Activated CD8-positive, alpha-beta memory T cell treated with anti-CD3 and anti-CD28 coated beads for 1 hour (primary cell): ENCODE data around the gene HOXA6.

Experiments used
- DNase-seq, 2 donors: peaks; one replicate each; pipeline ENCODE4 v3.0.0-alpha.2; 2020; ENCODE audit warnings: low read depth in 1 of 2; ENCODE audit errors: extremely low read depth in 1 of 2

HOXA6 gene

DNA sequence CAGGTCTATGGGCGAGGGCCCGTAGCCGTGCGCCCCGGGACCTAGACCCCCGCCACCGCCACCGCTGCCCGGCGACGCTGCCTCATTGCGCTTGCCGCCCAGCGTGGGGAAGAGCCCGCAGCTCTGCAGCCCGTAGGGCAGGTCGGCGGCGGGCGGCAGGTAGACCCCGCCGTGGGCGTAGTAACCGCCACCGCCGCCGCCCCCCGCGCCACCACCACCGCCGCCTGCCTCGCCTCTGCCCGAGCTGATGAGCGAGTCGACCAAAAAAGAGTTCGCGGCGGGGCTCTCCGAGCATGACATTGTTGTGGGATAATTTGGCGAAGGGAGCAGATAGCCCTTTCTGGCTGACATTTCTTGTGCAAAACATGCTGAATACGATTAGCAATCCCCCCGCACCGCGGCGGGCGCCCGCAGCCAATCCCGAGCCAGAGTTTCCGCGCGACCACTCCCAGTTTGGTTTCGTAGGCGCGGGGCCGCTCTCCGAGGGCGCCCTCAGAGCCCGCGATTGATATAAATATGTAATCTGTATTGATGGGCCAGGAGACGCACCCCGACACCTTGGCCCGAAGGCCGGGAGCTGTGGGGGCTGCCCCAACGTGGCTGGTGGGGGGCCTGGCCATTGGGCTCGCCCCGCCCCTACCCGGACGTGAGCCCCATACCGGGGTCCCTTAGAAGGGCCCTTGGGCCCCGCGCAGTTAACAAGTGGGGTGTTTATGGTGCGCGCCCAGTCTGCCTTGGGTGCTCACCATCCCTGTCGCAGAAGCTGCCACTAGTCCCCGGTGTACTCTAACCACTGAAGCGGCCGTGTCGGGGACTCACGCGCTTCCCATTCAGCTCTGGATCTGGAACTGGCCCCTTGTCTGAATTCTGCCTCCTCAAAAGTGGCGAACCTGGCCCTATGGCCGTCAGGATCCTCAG is 26.6 kb upstream of the HOXA6 start, which contains the start of gene HOXA10:
Gene HOXA10 (minus strand): TSS at position 365 of the 918 bp plus-strand sequence. CDS start 14 bp downstream, at position 351.
- no peak for DNase-seq

DNA sequence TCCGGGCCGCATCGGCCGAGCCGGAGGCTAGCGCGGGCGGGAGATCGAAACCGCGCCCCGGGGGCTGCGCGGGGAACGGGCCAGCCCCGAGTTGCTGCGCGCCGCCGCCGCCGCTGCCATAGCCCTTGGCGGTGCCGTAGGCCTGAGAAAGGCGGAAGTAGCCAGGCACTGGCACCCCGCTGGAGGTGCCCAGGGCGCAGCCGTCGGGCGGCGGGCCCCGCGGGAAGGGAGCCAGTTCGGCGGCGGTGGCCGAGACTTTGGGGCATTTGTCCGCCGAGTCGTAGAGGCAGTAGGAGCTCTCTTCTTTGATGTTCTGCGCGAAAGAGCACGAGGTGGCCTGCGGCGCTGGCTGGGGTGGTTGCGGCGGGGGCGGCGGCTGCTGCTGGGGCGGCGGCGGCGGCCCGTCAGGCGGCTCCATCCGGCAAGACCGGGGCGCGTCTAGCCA is 26.0 kb upstream of the HOXA6 start:
- no peak for DNase-seq

DNA sequence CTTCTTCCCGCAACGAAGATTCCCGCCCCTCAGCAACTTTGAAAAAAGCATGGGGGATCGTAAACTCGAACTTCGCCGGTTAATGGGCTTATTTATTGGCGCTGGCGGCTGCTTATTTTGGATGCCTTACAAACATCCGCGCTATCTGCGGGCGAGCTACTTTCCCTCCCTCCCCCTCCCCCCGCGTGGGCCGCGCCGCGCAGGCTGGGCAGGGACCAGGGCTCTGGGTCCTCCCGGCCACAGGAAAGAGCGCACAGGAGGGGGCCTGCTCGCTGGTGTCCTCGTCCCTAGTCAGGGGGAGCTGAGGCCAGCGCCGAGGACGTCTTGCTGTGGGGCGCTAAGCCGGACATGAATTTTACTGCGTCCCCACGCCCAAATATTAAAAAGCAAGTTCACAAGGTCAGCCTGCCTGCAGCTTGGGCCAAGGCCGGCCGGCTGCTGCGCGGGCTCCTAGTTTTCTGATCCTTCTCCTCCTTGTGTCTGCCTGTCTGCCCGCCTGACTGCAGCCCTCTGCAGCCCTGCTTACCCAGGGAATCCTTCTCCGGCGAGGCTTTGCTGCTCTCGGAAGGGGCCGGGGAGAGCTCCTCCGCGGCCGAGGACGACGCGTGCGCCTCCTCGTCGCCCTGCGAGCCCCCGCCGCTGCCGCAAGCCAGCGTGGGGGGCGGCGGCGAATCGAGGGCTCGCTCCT is 25.4 kb upstream of the HOXA6 start:
- DNase-seq, result no peak

DNA sequence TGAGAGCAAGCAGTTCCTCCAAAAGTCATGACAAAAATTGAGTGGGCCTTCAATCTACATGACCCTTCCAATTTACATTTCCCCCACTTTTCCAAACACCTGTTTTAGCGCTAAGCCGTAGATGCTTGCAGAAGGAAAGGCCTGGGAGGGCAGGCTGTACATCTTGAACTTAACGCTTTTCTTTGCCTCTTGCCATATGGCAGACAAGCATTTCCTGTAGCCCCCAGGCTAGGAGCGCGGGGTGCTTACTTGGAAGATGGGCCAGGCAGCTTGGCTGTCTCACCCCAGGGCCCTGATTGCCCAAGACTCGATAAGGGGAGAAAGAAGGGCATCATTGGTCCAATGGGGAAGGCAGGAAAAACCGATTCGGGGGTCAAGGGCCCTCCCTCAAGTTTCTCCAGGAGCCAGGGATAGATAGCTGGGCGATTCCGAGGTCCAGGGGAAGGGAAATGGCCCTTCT is 24.8 kb upstream of the HOXA6 start:
- DNase-seq, result no peak

DNA sequence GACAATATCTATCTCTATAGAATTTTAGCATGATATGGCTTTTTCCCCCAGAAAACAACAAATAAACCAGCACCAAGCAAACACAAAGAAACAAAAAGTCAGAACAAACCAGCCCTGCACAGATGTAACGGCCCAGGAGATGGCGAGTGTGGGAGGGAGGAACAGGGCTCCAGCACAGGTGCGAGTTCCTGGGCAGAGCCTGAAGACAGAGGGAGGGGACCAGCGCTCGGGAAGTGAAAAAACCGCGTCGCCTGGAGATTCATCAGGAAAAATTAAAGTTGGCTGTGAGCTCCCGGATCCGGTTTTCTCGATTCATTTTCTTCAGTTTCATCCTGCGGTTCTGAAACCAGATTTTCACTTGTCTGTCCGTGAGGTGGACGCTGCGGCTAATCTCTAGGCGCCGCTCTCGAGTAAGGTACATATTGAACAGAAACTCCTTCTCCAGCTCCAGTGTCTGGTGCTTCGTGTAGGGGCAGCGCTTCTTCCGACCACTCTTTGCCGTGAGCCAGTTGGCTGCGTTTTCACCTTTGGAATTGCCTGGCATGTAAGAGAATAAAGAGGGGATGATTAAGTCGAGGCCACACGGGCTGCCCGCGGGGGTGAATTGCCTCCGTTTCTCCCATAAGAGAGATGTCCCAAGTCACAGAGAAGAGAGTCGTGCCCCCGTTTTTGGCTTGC is 24.2 kb upstream of the HOXA6 start:
- DNase-seq, result no peak

DNA sequence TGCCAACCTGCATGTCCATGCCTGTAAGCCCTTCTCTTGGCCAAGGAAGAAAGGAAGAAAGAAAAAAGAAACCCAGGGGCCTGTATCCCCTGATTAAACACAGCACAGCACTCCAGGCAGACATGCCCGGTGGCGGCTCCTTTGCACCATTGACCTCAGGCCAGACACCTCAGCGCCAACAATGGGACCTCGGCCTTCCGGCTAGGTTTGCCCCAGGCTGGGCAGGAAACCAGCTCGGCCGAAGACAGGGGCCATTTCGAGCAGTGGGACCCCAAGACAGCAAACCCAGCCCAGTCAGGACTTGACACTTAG is 23.7 kb upstream of the HOXA6 start:
- no peak for DNase-seq

DNA sequence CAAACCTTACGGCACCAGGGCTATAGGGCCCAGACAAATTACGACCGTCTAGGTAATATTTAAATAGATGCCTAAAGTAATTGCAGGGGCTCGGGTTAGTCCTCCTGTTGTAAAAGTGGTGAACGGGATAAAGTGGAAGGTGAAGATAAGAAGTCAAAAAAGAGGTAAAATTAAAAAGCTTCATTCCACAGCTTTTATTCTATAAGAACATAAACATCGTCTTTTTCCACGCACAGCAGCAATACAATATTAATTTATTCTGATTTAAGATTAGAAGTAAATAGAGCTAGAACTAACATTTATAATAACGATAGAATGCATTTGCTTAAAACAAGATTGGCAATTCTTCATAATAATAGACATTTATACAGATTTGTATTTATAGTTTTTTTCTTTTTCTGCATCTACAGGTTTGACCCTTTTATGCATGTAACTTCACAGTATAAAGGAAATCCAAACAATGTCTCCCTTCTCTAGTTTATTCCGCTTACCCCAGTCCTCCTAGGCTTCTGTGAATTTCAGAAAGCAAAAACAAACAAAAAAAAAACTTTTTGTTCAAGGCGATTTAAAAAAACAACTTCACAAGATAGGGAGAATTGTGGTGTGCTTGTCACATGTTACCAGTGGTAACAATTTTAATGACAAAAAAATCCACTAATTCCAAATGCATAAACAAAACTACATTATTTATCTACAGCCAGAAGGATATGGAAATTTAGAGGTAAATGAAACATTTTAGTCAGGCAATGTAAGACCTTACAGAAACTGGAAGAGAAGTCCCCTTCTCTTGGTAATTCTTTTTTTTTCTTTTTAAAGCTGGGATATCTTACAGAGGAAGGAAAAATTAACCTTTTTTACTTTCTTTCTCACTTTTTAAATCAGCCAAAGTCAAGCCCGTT is 23.1 kb upstream of the HOXA6 start:
- DNase-seq, result no peak

DNA sequence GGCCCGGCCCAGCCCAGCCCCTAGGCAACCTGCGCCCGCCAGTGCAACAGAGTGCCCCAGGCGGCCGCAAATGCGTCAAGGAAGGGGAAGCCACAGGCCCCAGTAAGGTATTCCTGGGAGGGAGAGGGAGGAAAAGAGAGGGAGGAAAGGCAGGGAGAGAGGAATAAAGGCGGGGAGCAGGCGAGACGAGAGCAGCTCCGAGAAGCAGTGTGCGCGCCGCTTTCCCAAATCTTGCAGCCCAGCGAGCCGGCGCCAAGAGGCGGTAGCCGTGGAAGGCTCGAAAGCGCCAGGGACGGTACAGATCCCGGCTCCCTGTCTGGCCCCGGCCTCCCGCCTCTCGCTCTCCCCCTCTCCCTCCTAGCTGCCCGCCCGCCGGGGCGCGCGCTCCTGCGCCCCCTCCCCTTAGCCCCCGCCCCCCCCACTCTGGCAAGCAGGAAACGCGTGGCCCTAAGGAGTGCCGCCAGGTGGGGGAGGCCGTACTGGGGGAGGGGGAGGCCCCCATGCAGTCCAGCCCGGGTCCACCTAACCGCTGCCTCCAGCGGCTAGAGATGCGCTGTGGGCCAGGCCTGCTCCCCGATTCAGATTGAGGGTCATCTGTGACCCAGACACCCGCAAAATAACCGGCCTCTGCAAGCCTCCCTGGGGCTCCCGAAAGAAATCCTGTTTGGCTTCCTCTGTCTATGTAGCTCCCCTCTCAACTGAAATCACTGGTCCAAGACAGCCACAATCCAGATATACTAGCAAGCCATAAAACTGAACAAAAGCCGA is 22.3 kb upstream of the HOXA6 start:
- no peak for DNase-seq

DNA sequence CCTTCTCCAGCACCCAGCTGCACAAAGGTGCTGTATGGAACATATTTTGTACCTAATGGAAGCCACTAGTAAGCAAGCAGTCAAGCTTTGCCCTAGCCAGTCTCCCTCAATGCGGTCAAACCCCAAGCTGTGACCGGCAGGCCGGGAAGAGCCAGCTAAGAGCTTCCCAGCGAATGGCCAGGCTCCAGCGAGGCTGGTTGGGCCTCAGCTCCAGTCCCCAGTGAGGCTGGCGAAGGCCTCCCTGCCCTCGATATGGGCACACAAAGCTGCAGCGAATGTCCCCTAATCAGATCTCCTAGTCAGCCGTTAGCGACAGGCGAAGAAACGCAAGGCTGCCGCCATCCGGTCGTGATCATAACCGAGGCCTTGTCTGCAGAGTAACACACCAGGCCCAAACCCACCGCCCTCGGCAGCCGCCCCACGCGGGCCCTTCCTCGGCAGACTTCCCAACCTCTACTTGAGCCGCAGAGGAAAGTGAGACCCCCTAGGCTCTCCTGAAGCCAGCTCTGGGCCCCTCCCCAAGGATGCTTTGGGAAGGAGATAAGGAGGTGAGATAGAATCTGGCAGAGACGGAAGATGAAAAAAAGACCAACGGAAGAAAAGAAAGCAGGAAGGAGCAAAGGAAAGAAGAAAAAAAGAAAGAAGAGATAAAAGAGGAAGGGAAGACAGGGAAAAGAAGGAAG is 20.8 kb upstream of the HOXA6 start:
- no peak for DNase-seq

DNA sequence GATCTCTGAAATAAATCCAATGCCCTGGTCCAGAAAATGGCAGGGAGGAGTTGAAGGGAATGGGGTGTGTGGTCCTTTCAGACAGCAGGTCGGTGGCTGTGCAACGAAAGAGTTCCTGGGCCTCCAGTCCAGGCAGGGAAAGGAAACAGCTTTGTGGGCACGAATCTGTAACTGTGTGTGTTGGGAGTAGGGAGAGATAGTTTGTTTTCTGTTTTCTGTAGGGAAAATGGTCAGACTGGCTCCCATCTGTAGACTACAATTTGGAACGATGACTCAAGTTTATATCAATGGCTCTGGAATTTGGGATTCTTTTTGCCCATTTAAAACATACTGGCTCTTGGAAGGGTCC is 20.3 kb upstream of the HOXA6 start:
- no peak for DNase-seq

DNA sequence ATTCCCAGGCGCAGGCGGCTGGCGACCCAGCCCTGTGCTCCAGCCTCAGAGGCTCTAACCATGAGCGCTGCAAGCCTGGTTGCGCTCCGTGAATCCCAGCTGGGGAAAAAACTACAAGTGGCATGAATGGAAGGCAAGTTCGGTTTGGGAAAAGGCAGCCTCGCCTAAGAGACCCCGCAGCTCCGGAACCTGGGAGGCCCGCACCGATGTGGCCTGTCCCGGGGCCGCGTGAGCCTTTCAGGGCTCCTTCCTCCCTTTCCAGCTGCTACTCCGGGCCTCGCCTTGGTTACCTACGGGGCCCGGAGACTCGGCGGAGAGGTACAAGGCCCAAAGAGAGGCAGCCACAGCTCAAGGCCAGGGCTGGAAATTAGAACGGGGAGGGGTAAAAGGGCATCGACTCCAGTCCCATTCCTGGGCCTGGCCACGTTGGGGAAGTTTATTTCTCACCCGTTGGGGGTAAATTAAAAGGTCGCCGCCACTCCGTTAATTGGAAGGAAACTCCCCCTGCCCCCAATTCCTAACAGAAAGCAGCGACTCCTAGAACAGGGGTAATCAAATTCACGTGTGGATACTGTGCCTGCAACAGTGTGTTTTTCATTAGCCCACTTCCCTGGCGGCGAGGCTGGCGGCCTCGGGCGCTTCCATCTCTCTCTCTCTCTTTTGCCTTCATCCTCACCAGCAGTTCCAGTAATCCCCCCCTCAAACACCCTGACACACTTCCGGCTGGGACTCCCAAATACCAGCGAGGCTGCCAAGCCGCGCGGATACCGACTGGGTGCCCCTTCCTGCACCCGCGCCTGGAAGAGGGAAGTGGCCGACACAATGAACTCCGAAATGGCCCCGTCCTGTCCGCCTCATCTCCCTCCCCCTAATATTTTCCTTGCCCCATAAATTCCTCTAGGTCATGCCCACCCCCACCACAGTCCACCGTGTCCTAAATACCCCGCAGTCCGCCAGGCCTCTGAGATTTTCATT is 19.2 kb upstream of the HOXA6 start:
- no peak for DNase-seq

DNA sequence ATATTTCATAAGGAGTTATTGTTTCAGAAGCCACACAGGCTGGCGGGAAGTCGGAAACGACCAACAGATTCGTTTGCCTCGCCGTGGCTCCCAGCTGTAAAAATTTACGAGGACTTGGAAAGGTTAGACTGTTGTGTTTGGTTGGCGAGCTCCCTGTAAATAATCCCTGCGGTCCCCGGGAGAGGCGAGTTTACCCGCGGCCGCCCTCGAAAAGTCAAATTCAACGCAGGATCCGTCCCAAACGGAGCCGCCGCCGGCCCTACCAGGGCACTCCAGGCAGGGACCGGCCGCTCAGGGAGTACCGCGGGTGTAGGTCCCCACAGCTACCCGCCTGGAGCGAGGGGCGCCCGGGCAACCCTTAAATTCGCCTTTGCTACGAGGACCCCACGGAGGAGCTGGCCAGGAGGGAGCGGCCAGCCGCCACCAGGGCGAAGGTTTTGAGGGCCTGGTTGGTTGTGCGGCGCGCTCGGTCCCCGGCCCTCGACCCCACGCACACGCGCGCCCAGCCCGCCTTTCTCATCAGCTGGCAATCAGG is 18.5 kb upstream of the HOXA6 start:
- DNase-seq, result no peak

DNA sequence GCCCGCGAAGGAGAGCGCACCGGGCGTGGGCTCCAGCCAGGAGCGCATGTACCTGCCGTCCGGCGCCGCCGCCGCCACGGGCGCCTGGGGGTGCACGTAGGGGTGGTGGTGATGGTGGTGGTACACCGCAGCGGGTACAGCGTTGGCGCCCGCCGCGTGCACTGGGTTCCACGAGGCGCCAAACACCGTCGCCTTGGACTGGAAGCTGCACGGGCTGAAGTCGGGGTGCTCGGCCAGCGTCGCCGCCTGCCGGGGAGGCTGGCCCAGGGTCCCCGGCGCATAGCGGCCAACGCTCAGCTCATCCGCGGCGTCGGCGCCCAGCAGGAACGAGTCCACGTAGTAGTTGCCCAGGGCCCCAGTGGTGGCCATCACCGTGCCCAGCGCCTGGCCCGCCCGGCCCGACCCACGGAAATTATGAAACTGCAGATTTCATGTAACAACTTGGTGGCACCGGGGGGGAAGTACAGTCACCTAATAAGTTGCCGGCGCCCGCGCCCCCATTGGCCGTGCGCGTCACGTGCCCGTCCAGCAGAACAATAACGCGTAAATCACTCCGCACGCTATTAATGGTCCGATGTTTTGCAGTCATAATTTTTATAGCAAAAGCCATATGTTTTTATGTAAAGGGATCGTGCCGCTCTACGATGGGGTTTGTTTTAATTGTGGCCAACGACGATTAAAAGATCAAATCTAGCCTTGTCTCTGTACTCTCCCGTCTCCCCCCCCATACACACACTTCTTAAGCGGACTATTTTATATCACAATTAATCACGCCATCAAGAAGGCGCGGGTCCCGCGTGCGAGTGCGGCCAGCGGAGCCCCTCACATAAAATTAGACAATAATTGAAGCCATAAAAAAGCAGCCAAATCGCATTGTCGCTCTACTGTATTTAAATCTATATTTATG is 17.8 kb upstream of the HOXA6 start, which contains the start of gene HOXA9:
Gene HOXA9 (minus strand): TSS at position 449 of the 907 bp plus-strand sequence. CDS start 80 bp downstream, at position 369.
- DNase-seq, result no peak

DNA sequence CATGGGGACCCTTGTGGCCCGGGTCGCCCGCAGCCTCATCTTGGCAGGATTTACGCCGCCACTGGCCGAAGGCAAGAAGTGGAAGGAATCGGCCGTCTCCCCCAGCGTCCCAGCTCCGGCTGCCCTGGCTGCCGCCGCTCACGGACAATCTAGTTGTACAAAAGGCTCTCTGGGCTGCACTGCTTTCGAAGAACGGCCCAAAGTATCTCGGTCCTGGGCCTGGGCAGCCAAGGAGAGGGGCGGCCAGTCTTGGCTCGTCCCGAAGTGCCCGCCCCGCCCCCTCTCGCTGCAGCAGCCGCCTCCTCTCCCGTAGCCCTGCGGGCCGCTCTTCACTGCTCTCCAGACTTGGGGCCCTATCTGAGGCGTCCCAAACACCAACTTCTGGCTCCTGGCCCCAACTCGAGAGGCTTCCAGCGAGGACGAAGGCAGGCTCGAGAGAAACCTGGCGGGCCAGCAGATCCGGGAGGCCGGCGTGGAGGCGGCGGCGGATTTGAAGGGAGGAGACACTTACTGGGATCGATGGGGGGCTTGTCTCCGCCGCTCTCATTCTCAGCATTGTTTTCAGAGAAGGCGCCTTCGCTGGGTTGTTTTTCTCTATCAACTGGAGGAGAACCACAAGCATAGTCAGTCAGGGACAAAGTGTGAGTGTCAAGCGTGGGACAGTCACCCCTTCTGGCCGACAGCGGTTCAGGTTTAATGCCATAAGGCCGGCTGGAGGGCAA is 17.0 kb upstream of the HOXA6 start:
- no peak for DNase-seq

DNA sequence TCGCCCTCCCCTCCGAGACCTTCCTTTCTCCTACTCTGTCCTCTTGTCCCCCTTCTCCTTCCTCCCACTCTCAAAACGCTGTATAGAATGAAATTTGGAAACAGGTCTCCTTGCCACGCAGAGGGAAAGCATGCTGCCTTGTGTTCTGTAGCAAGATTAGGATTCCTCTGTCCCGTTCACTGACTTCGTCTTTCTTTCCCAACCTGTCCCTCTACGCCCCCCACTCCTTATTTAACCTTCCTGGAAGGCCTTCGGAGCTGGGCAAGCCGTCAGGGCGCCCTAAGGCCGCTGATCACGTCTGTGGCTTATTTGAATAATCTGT is 16.4 kb upstream of the HOXA6 start:
- DNase-seq, result no peak
